Skeletal muscle tissue (tissue), 4 donors: ENCODE results near the gene CLCA2. TPM values are rescaled to one million over a fixed set of nuclear protein-coding genes. Genes with fewer than 3 reads are reported as not detected.

Experiments
- H3K27ac ChIP-seq: one replicate; pipeline ENCODE4 v1.7.0; 2013; ENCODE audit warnings: mild to moderate bottlenecking, low read depth, low read length, inconsistent platforms
- H3K27me3 ChIP-seq, 3 donors: one replicate each; pipeline ENCODE4 v1.7.0; 2013; ENCODE audit warnings: low read length in 3 of 3; ENCODE audit not compliant: control insufficient read depth in 3 of 3, insufficient read depth in 3 of 3
- H3K36me3 ChIP-seq, 3 donors: one replicate each; pipeline ENCODE4 v1.7.0; 2013; ENCODE audit warnings: low read length in 3 of 3; ENCODE audit not compliant: control insufficient read depth in 3 of 3, insufficient read depth in 3 of 3
- H3K4me1 ChIP-seq, 3 donors: one replicate each; pipeline ENCODE4 v1.7.0; 2013; ENCODE audit warnings: low read length in 3 of 3, mild to moderate bottlenecking in 3 of 3; ENCODE audit not compliant: control insufficient read depth in 3 of 3, insufficient read depth in 3 of 3
- H3K4me3 ChIP-seq, 3 donors: one replicate each; pipeline ENCODE4 v1.7.0; 2013; ENCODE audit warnings: low read length in 3 of 3
- H3K9ac ChIP-seq, 3 donors: one replicate each; pipeline ENCODE4 v1.7.0; 2013; ENCODE audit warnings: low read length in 3 of 3, mild to moderate bottlenecking in 3 of 3, moderate library complexity in 2 of 3, low read depth in 1 of 3
- H3K9me3 ChIP-seq, 3 donors: one replicate each; pipeline ENCODE4 v1.7.0; 2013; ENCODE audit warnings: low read length in 3 of 3; ENCODE audit not compliant: control insufficient read depth in 3 of 3
- total RNA-seq: library from RNA; depleted of rRNA; stranded (reverse); fragments of >200 nt; gene quantifications from one replicate; pipeline ENCODE4 v1.2.3, GENCODE V29; 2014
- donor health status: Osteomylitis.

Gene CLCA2
- total RNA-seq, 1 donor from 2014 or later, result not detected

DNA sequence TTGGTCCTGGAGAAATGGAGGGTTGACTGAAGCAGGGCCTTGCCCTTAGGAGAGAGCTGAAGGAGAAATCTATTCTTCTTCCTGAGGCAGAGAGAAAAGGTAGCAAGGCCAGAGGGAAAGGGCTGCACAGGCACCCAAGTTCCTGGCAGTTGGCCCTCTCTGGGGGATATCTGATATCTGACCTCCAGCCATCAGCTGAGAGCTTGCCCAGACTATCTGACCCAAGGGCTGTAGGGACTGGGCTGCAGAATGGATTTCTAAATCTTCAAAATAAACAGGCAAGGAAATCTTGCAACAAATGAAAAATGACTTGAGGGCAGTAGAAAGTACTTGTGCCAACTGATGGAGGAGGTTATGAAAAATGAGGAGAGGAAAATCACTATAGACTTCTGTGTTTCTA lies 498 bp upstream of the CLCA2 start:
- Histone ChIP-seq H3K36me3 (no peaks in the 10 kb centered on the region), H3K9me3 (no peaks in the 10 kb centered on the region), H3K9ac (no peak overlapping the region), H3K27me3 (no peaks in the 10 kb centered on the region), H3K4me1 (peaks cover 3 to 11% (median 6%) of the 10 kb centered on the region in 3 donors), H3K27ac (no peak overlapping the region), H3K4me3 (no peak overlapping the region)

DNA sequence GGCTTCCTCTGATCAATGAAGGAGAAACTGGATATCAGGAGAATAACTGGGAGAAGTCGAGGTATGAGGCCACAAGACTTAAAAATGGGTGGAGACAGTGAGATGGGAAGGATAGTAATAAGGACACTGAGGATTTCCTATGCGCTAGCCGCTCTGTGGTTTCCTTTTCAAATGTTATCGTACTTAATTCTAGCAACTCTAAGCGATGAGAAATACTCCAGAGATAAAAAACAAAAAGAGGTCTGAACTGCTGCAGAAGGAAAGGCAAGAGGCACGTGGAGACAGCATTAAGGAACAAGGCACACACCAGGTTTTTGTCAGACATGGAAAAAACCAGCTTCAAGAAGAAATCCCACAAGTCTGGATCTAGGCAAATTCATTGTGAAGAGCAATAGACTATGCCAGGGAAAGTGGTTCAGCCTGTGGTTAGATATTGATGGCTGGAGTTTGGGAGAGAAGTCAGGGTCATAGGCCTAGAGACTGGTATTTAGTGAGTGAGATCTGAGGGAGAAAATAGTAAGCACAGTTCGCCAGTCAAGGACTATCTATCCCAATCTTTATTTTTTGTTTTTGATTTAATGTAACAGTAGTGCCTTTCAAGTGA lies 5.3 kb downstream of the CLCA2 start:
- no peaks in the 10 kb centered on the region for H3K9me3 ChIP-seq
- peaks cover 0 to under 1% (median 0%) of the 10 kb centered on the region in 3 donors for H3K4me1 ChIP-seq
- no peak overlapping the region for H3K9ac ChIP-seq
- H3K27me3 ChIP-seq, result no peaks in the 10 kb centered on the region
- no peak overlapping the region for H3K27ac ChIP-seq
- H3K4me3 ChIP-seq, result no peak overlapping the region
- H3K36me3 ChIP-seq, result no peaks in the 10 kb centered on the region

DNA sequence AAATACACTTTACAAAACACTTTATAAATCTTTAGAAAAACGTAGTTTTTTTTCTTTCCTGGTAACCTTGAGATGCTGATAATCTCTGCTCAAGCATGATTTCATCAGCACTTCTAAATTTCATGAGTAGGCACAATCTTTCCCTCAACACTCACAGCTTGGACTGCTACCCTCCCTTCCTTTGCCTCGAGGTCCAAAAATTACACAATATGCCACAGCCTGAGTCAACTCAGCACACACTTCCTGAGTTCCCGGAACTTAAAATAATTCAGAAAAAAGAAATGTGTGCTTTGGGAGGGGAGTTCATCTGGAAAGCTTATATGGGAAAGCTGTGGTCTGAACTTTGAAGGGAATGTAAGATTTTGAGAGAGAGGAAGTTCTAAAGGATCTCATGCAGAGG lies 5.9 kb downstream of the CLCA2 start:
- no peak overlapping the region for H3K9ac ChIP-seq
- no peak overlapping the region for H3K4me3 ChIP-seq
- no peaks in the 10 kb centered on the region for H3K9me3 ChIP-seq
- no peaks in the 10 kb centered on the region for H3K36me3 ChIP-seq
- H3K4me1 ChIP-seq, result no peaks in the 10 kb centered on the region
- no peaks in the 10 kb centered on the region for H3K27me3 ChIP-seq
- peak overlapping the region; percentile 57 for H3K27ac ChIP-seq

DNA sequence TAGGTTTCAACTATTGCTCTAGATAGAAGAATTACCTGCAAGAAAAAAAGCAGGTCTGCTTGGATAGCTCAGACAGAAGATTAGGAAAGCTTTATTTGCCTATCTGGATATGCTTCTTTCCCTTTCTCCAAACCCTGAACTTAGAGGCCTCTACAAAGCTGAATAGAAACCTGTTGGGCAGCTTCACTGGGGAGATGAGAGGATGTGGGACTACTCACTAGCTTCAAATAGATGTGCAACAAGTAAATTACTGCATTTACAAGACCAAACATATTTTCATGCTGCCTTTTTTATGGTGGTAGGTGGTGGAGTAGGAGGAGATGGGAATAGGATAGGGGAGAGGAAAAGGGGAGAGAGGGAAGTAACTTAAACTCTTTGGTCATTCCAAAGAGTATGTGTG lies 6.4 kb downstream of the CLCA2 start:
- Histone ChIP-seq H3K4me3 (no peak overlapping the region), H3K27me3 (no peaks in the 10 kb centered on the region), H3K36me3 (no peaks in the 10 kb centered on the region), H3K9me3 (no peaks in the 10 kb centered on the region), H3K9ac (no peak overlapping the region), H3K27ac (peak overlapping the region; percentile 57), H3K4me1 (no peaks in the 10 kb centered on the region)

DNA sequence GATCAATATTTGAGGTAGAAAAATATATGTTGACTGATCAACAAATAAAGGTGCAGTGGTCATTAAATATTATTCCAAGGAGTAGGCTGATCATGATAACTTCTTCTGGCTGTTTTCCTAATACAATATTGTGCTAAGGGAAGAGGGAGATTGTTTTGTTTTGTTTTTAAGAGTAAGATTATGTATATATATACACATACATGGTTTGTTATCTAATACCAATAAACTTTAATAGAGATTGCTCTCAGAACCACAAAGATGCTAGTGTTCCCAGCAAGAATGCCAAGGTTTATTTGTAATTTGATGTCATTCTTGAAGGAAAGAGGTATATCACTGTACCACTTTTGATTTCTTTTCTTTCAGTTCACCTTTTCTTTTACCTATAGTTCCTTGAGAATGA lies 10.1 kb downstream of the CLCA2 start:
- H3K9ac ChIP-seq, result no peak overlapping the region
- H3K9me3 ChIP-seq, result no peaks in the 10 kb centered on the region
- no peak overlapping the region for H3K27ac ChIP-seq
- H3K4me1 ChIP-seq, result no peaks in the 10 kb centered on the region
- H3K36me3 ChIP-seq, result no peaks in the 10 kb centered on the region
- H3K4me3 ChIP-seq, result no peak overlapping the region
- H3K27me3 ChIP-seq, result no peaks in the 10 kb centered on the region

DNA sequence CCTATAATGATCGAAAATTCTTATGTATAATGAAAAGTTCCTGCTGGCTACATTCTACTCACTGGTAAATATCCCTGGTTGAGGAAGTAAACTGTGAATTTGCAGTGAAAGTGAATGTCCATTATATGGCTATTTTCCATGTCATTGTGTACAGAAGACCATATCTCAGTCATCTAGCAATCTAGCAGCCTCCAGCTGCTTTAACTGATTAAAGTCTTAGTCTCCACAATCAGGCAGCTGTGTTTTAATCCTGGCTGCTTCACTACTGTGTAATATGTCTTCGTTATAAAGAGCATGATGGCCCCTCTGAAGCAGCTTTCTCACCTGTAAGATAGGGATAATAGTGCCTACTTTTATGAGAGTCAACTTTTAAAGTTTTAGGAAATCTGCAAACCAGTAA lies 11.4 kb downstream of the CLCA2 start:
- no peak overlapping the region for H3K4me3 ChIP-seq
- H3K36me3 ChIP-seq, result no peaks in the 10 kb centered on the region
- no peaks in the 10 kb centered on the region for H3K4me1 ChIP-seq

DNA sequence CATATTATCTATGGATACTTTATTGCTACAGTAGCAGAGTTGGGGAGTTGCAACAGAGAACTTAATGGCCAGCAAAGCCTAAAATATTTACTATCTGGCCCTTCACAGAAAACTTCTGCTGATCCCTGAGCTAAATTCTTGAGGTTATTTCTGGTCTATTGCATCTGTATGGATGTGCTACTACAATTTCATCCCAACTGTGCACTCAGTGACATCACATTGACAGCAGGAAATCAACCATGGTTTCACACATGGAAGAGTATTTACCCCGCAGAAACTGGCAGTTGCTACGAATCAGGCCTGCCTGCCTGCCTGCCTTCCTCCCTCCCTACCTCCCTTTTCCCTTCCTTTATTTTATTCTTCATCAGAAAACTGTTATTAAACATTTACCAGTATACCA lies 12.1 kb downstream of the CLCA2 start:
- H3K36me3 ChIP-seq, result no peaks in the 10 kb centered on the region
- H3K27ac ChIP-seq, result no peak overlapping the region
- H3K4me1 ChIP-seq, result no peaks in the 10 kb centered on the region
- H3K4me3 ChIP-seq, result no peak overlapping the region
- H3K27me3 ChIP-seq, result no peaks in the 10 kb centered on the region
- H3K9ac ChIP-seq, result no peak overlapping the region
- no peaks in the 10 kb centered on the region for H3K9me3 ChIP-seq

More for the DNA sequence above, 11.4 kb downstream of the CLCA2 start:
- Histone ChIP-seq H3K9ac (no peak overlapping the region), H3K9me3 (no peaks in the 10 kb centered on the region), H3K27ac (no peak overlapping the region), H3K27me3 (no peaks in the 10 kb centered on the region)

DNA sequence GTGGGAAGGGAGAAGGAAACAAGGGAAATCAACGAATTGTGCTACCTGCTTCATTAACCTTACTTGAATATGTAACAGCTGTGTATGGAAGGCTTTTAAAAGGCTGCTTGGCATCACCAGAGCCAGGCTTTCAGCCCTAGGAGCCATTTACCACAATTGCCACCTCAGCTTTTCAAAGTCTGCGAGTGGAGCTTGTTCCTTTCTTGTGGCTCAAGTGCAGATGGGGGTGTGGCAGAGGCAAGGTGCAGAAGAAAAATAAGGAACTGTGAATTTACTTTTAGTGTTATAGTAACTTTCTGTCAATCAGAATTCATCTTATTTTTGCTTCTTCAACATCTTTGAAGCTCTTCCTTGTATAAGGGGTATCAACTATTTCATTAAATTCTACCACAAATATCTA lies 17.6 kb downstream of the CLCA2 start:
- Histone ChIP-seq H3K9ac (no peak overlapping the region), H3K4me1 (no peaks in the 10 kb centered on the region), H3K36me3 (no peaks in the 10 kb centered on the region), H3K4me3 (no peak overlapping the region), H3K27ac (no peak overlapping the region), H3K9me3 (no peaks in the 10 kb centered on the region), H3K27me3 (no peaks in the 10 kb centered on the region)

DNA sequence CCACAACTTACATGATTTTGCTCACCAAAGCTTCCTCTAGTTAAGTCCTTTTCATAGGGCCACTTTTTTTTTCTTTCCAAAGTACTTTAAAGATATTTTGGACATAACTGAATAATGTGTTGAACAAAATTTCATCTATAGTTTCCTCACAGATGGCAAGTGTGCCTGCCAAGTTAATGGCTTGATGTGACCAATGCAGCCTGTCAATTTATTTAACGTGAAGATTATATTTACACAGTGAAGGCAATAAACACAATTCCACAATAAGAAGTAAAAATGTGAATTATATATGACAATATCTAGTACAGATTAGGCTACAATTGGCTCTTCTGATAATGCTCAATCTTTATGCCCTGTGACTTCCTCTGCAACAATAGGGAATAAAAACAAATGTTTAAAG lies 18.0 kb downstream of the CLCA2 start:
- Histone ChIP-seq H3K36me3 (no peaks in the 10 kb centered on the region), H3K9me3 (no peaks in the 10 kb centered on the region)

DNA sequence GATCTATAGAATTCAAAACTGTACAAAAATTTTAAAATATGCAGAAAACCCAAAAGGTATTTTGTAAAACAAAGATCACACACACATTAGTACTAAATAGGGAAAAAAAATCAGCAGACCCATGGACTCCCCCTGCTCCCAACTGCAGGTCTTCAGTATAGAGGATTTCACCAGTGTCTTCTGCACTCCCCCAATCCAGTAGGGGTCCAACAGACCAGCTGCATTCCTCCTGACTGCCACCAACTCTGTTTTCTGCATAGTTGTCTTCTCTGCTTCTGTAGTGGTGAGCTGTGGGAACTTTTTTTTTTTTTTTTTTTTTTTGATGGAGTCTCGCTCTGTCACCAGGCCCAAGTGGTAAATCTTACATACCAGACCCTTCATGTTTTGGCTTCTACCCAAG lies 21.9 kb downstream of the CLCA2 start:
- Histone ChIP-seq H3K9me3 (no peaks in the 10 kb centered on the region), H3K36me3 (no peaks in the 10 kb centered on the region), H3K9ac (no peak overlapping the region), H3K4me3 (no peak overlapping the region), H3K27me3 (no peaks in the 10 kb centered on the region), H3K4me1 (no peaks in the 10 kb centered on the region), H3K27ac (no peak overlapping the region)

More for the DNA sequence above, 18.0 kb downstream of the CLCA2 start:
- H3K4me3 ChIP-seq, result no peak overlapping the region
- no peaks in the 10 kb centered on the region for H3K4me1 ChIP-seq
- H3K27me3 ChIP-seq, result no peaks in the 10 kb centered on the region
- no peak overlapping the region for H3K27ac ChIP-seq
- no peak overlapping the region for H3K9ac ChIP-seq
